Upper lobe of left lung (tissue), 4 donors: ENCODE results near the gene PTX4.

Source experiments
- POLR2A ChIP-seq, 4 donors: fragments of 450-650 bp; IDR thresholded peaks; one replicate each; pipeline ENCODE4 v1.5.1; 2016 to 2017; ENCODE audit warnings: antibody characterized with exemption in 4 of 4, mild to moderate bottlenecking in 2 of 4
- POLR2AphosphoS5 ChIP-seq, 2 donors: sonication (generic); formaldehyde crosslinking; IDR thresholded peaks; one replicate each; pipeline ENCODE4 v1.5.1; 2017; ENCODE audit warnings: antibody characterized with exemption in 2 of 2
- TF ChIP-seq, protein P1 (sequence below), 6 experiments: fragments of 450-650 bp in 4 of 6; fragments of 200-600 bp in 2 of 6; sonication (generic) in 2 of 6; IDR thresholded peaks; one replicate each; pipeline ENCODE4 v1.5.1; 2016 to 2019; ENCODE audit warnings: antibody characterized with exemption in 6 of 6

DNA sequence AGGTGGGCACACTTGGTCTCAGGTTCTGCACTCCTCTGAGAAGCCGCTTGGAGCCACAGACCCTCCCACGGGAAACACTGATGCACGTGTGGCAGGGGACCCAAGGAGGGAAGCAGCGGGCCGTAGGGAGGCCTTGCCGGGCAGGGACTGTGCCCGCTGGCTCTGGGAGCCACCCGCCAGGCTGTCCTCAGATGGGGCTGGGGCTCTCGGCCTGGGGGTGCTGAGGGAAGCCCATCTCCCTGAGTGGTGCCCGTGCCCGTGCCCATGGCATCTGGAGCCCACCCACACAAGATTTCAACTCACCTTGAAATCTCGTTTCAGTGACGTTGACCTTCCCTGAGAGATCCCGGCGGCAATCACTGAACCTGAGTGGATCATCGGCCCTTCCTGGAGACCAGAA lies 31.8 kb downstream of the PTX4 start:
- TF ChIP-seq POLR2A (IDR thresholded peaks at IDR 0.05) (no peak), POLR2AphosphoS5 (IDR thresholded peaks at IDR 0.05) (no peak)
- TF ChIP-seq, protein P1, sequence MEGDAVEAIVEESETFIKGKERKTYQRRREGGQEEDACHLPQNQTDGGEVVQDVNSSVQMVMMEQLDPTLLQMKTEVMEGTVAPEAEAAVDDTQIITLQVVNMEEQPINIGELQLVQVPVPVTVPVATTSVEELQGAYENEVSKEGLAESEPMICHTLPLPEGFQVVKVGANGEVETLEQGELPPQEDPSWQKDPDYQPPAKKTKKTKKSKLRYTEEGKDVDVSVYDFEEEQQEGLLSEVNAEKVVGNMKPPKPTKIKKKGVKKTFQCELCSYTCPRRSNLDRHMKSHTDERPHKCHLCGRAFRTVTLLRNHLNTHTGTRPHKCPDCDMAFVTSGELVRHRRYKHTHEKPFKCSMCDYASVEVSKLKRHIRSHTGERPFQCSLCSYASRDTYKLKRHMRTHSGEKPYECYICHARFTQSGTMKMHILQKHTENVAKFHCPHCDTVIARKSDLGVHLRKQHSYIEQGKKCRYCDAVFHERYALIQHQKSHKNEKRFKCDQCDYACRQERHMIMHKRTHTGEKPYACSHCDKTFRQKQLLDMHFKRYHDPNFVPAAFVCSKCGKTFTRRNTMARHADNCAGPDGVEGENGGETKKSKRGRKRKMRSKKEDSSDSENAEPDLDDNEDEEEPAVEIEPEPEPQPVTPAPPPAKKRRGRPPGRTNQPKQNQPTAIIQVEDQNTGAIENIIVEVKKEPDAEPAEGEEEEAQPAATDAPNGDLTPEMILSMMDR (IDR thresholded peaks at IDR 0.05) = no peak
